SK-N-SH (cell line): Measurements from ENCODE around the gene RASSF1. TPM values are rescaled to one million over a fixed set of nuclear protein-coding genes. Genes with fewer than 3 reads are reported as not detected.

Source experiments
- CTCF ChIA-PET: fragments of 300-600, 350-600 bp; formaldehyde crosslinking; extraction: SDS; loops from one replicate; lab custom pipeline; 2021; lab: Yijun Ruan, JAX
- POLR2A ChIA-PET: fragments of 350-600 bp; sonication (Branson Sonifier 250); formaldehyde crosslinking; extraction: SDS; loops from one replicate; lab custom pipeline; 2020; ENCODE audit warnings: antibody characterized with exemption, inconsistent platforms; lab: Yijun Ruan, JAX
- DNase-seq: peaks from one replicate; pipeline ENCODE4 v3.0.0; 2012
- H2AFZ ChIP-seq: fragments of 200-600 bp; sonication (generic); 2 replicates; pipeline ENCODE4 v1.8.1; 2016; ENCODE audit warnings: antibody characterized with exemption, mild to moderate bottlenecking, low read depth
- H3F3A ChIP-seq: fragments of 200-600 bp; sonication (generic); replicated peaks from 2 replicates; pipeline ENCODE3; 2016; ENCODE audit warnings: antibody characterized with exemption, mild to moderate bottlenecking; ENCODE audit not compliant: insufficient read depth
- H3K27ac ChIP-seq, 2 experiments: fragments of 200-500 bp in 1 of 2; fragments of 200-600 bp in 1 of 2; sonication (Bioruptor generic) in 1 of 2; sonication (generic), shearing (Covaris generic) in 1 of 2; 2 replicates each; pipeline versions ENCODE4 v1.5.1 to v1.6.1; 2014 to 2016; ENCODE audit warnings: low read depth in 2 of 2, inconsistent platforms in 1 of 2, low read length in 1 of 2, mild to moderate bottlenecking in 1 of 2, mixed read lengths in 1 of 2
- H3K27me3 ChIP-seq: fragments of 200-600 bp; sonication (generic), shearing (Covaris generic); 2 replicates; pipeline ENCODE4 v1.6.1; 2016; ENCODE audit warnings: mixed run types; ENCODE audit not compliant: insufficient read depth
- H3K36me3 ChIP-seq, 2 experiments: fragments of 200-500 bp in 1 of 2; fragments of 200-600 bp in 1 of 2; sonication (Bioruptor generic) in 1 of 2; sonication (generic) in 1 of 2; replicated peaks in 1 of 2; 2 replicates each; pipeline versions ENCODE3 to v1.5.1; 2014 to 2016; ENCODE audit warnings: low read length in 1 of 2, mild to moderate bottlenecking in 1 of 2; ENCODE audit not compliant: insufficient read depth in 2 of 2, control insufficient read depth in 1 of 2
- H3K4me1 ChIP-seq, 2 experiments: fragments of 200-500 bp in 1 of 2; fragments of 200-600 bp in 1 of 2; sonication (Bioruptor generic) in 1 of 2; sonication (generic), shearing (Covaris generic) in 1 of 2; 2 replicates each; pipeline versions ENCODE4 v1.5.1 to v1.6.1; 2014 to 2016; ENCODE audit warnings: low read depth in 1 of 2, low read length in 1 of 2, mixed run types in 1 of 2; ENCODE audit not compliant: insufficient read depth in 2 of 2, control insufficient read depth in 1 of 2
- H3K4me2 ChIP-seq: fragments of 200-600 bp; sonication (generic), shearing (Covaris generic); 2 replicates; pipeline ENCODE4 v1.6.1; 2017; ENCODE audit warnings: mixed run types
- H3K4me3 ChIP-seq, 2 experiments: fragments of 200-500 bp in 1 of 2; fragments of 200-600 bp in 1 of 2; sonication (Bioruptor generic) in 1 of 2; sonication (generic), shearing (Covaris generic) in 1 of 2; 2 replicates each; pipeline versions ENCODE4 v1.5.1 to v1.8.1; 2014 to 2016; ENCODE audit warnings: low read depth in 2 of 2, inconsistent platforms in 1 of 2, low read length in 1 of 2, mild to moderate bottlenecking in 1 of 2, mixed read lengths in 1 of 2, moderate library complexity in 1 of 2
- H3K79me2 ChIP-seq: fragments of 200-600 bp; sonication (generic); 2 replicates; pipeline ENCODE4 v1.8.1; 2017; ENCODE audit warnings: mild to moderate bottlenecking; ENCODE audit not compliant: insufficient read depth
- H3K9ac ChIP-seq: fragments of 200-600 bp; sonication (generic); 2 replicates; pipeline ENCODE4 v1.6.1; 2017; ENCODE audit warnings: mixed run types
- H3K9me2 ChIP-seq: fragments of 200-600 bp; sonication (generic); 2 replicates; pipeline ENCODE4 v1.6.1; 2017; ENCODE audit warnings: mixed run types
- H3K9me3 ChIP-seq: fragments of 200-600 bp; sonication (generic); 2 replicates; pipeline ENCODE4 v1.6.1; 2017; ENCODE audit warnings: mixed run types, mild to moderate bottlenecking, moderate library complexity
- H4K20me1 ChIP-seq: fragments of 200-600 bp; sonication (generic); 2 replicates; pipeline ENCODE4 v1.6.1; 2017; ENCODE audit warnings: mild to moderate bottlenecking, mixed run types; ENCODE audit not compliant: insufficient read depth
- FOSL2 ChIP-seq: IDR thresholded peaks from 2 replicates; pipeline ENCODE4 v1.4.0; 2012; ENCODE audit warnings: low read depth, mild to moderate bottlenecking, moderate library complexity, borderline replicate concordance
- FOXM1 ChIP-seq: IDR thresholded peaks from 2 replicates; pipeline ENCODE4 v1.4.0; 2012; ENCODE audit warnings: low read depth, mild to moderate bottlenecking
- JUND ChIP-seq: IDR thresholded peaks from 2 replicates; pipeline ENCODE4 v1.4.0; 2012
- MXI1 ChIP-seq: IDR thresholded peaks from 2 replicates; pipeline ENCODE4 v1.6.1; 2012; ENCODE audit warnings: mild to moderate bottlenecking, low read depth, low read length, improper control_type of control experiment
- NFIC ChIP-seq: IDR thresholded peaks from 2 replicates; pipeline ENCODE4 v1.4.0; 2012; ENCODE audit warnings: borderline replicate concordance
- NRF1 ChIP-seq: IDR thresholded peaks from 2 replicates; pipeline ENCODE4 v1.6.1; 2012; ENCODE audit warnings: low read depth, mild to moderate bottlenecking, low read length
- POLR2AphosphoS5 ChIP-seq: IDR thresholded peaks from 2 replicates; pipeline ENCODE4 v1.6.1; 2012; ENCODE audit warnings: low read depth, low read length
- RAD21 ChIP-seq: IDR thresholded peaks from 2 replicates; pipeline ENCODE4 v1.6.1; 2012; ENCODE audit warnings: mild to moderate bottlenecking, low read length
- RFX5 ChIP-seq: IDR thresholded peaks from 2 replicates; pipeline ENCODE4 v1.6.1; 2012; ENCODE audit warnings: mild to moderate bottlenecking, improper control_type of control experiment, low read length
- RXRA ChIP-seq: IDR thresholded peaks from 2 replicates; pipeline ENCODE4 v1.4.0; 2012; ENCODE audit warnings: low read depth, mild to moderate bottlenecking, borderline replicate concordance
- SIN3A ChIP-seq: IDR thresholded peaks from 2 replicates; pipeline ENCODE4 v1.6.1; 2012; ENCODE audit warnings: low read depth, mild to moderate bottlenecking, low read length, moderate library complexity, borderline replicate concordance
- SMC3 ChIP-seq: IDR thresholded peaks from 2 replicates; pipeline ENCODE4 v1.6.1; 2012; ENCODE audit warnings: low read depth, low read length, improper control_type of control experiment
- TAF1 ChIP-seq: IDR thresholded peaks from 2 replicates; pipeline ENCODE4 v1.6.1; 2012; ENCODE audit warnings: low read depth, mild to moderate bottlenecking, low read length, moderate library complexity, borderline replicate concordance
- TCF12 ChIP-seq: IDR thresholded peaks from 2 replicates; pipeline ENCODE4 v1.4.0; 2012
- TEAD4 ChIP-seq: IDR thresholded peaks from 2 replicates; pipeline ENCODE4 v1.4.0; 2012; ENCODE audit warnings: mild to moderate bottlenecking, borderline replicate concordance; ENCODE audit not compliant: insufficient read depth
- YY1 ChIP-seq: IDR thresholded peaks from 2 replicates; pipeline ENCODE4 v1.4.0; 2012; ENCODE audit warnings: low read depth, mild to moderate bottlenecking
- WGBS: methylation state at CpG from one replicate; pipeline ENCODE4 v1.1.6; 2017; ENCODE audit warnings: low lambda C conversion rate; 5-methylcytosine and 5-hydroxymethylcytosine counted together
- polyA plus RNA-seq, 3 experiments: library from polyadenylated mRNA; depleted of rRNA; stranded (reverse); fragments of >200 nt; gene quantifications; 2 replicates each; pipeline ENCODE4 v1.2.3, GENCODE V29; 2012
- TF ChIP-seq, protein P1 (sequence below): IDR thresholded peaks from 2 replicates; pipeline ENCODE4 v1.4.0; 2012; ENCODE audit warnings: low read depth, borderline replicate concordance
- TF ChIP-seq, protein P2 (sequence below): IDR thresholded peaks from 2 replicates; pipeline ENCODE4 v1.4.0; 2012; ENCODE audit warnings: low read depth
- TF ChIP-seq, protein P3 (sequence below): fragments of 150-350 bp; IDR thresholded peaks from 2 replicates; pipeline ENCODE4 v1.6.1; 2016; ENCODE audit warnings: mild to moderate bottlenecking, low read depth, low read length
- TF ChIP-seq, protein P4 (sequence below): IDR thresholded peaks from 2 replicates; pipeline ENCODE4 v1.4.0; 2012; ENCODE audit warnings: low read depth, borderline replicate concordance

RASSF1 gene
- polyA plus RNA-seq, 1 of the 3 experiments (the other 2 are of a cell fraction) = 28.1 TPM

DNA sequence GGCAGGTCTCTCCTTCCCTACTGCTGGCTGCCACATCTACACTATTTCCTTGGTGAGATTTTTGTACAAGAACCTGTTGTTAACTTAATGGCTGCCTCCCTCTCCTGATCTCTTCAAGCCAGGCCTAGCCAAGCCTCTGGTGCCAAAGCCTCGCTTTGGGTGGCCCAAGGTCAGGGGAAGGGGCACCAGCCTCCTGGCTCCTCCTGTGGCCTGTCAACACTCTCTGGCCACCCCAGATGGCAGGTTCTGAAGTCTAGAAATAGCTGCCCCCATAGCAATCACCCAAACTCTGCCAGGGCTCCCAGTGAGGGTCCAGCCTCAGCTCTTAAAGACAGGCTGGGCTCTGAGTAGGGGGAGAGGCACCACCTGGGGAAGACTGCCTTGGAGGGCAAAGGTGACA, 53.4 kb downstream of the RASSF1 start:
- Histone ChIP-seq H3K36me3 (peaks cover 3 to 29% of the 10 kb centered on the region in 2 experiments), H3K9me3 (no peaks in the 10 kb centered on the region), H3F3A (peaks cover 3% of the 10 kb centered on the region), H3K79me2 (peaks cover 20% of the 10 kb centered on the region), H4K20me1 (no peaks in the 10 kb centered on the region), H3K9me2 (no peaks in the 10 kb centered on the region), H3K27ac (no peak overlapping the region), H3K9ac (no peak overlapping the region), H3K27me3 (no peaks in the 10 kb centered on the region), H2AFZ (no peak overlapping the region), H3K4me2 (no peak overlapping the region), H3K4me3 (no peak overlapping the region), H3K4me1 (peaks cover 0 to 8% of the 10 kb centered on the region in 2 experiments; a peak in 1 of 4 replicates)
- no peak for DNase-seq
- POLR2A ChIA-PET = no interaction called here
- TF ChIP-seq TAF1 (no peak), YY1 (no peak), RAD21 (no peak), NRF1 (no peak), FOSL2 (no peak), JUND (no peak), SIN3A (no peak), POLR2AphosphoS5 (no peak), TEAD4 (no peak), TCF12 (no peak), SMC3 (no peak), RXRA (no peak), MXI1 (no peak), FOXM1 (no peak), NFIC (no peak), RFX5 (no peak)
- TF ChIP-seq, protein P1, sequence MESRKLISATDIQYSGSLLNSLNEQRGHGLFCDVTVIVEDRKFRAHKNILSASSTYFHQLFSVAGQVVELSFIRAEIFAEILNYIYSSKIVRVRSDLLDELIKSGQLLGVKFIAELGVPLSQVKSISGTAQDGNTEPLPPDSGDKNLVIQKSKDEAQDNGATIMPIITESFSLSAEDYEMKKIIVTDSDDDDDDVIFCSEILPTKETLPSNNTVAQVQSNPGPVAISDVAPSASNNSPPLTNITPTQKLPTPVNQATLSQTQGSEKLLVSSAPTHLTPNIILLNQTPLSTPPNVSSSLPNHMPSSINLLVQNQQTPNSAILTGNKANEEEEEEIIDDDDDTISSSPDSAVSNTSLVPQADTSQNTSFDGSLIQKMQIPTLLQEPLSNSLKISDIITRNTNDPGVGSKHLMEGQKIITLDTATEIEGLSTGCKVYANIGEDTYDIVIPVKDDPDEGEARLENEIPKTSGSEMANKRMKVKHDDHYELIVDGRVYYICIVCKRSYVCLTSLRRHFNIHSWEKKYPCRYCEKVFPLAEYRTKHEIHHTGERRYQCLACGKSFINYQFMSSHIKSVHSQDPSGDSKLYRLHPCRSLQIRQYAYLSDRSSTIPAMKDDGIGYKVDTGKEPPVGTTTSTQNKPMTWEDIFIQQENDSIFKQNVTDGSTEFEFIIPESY = no peak
- TF ChIP-seq, protein P2, sequence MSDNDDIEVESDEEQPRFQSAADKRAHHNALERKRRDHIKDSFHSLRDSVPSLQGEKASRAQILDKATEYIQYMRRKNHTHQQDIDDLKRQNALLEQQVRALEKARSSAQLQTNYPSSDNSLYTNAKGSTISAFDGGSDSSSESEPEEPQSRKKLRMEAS = no peak
- TF ChIP-seq, protein P3, sequence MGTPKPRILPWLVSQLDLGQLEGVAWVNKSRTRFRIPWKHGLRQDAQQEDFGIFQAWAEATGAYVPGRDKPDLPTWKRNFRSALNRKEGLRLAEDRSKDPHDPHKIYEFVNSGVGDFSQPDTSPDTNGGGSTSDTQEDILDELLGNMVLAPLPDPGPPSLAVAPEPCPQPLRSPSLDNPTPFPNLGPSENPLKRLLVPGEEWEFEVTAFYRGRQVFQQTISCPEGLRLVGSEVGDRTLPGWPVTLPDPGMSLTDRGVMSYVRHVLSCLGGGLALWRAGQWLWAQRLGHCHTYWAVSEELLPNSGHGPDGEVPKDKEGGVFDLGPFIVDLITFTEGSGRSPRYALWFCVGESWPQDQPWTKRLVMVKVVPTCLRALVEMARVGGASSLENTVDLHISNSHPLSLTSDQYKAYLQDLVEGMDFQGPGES = no peak
- TF ChIP-seq, protein P4, sequence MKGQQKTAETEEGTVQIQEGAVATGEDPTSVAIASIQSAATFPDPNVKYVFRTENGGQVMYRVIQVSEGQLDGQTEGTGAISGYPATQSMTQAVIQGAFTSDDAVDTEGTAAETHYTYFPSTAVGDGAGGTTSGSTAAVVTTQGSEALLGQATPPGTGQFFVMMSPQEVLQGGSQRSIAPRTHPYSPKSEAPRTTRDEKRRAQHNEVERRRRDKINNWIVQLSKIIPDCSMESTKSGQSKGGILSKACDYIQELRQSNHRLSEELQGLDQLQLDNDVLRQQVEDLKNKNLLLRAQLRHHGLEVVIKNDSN = no peak
- CTCF ChIA-PET = interaction anchor here (0.8 to 2.6 kb wide), 5 partner anchors 12 to 40 kb away, joined by 3 to 11 read pairs (median 4); no protein-coding TSS in a partner anchor
- WGBS = 88% methylated on average over 1 of the region's 1 CpG
